Testis (tissue), 2 donors: Measurements from ENCODE around the gene HSPB9.

Experiments
- POLR2A ChIP-seq: fragments of 450-650 bp; IDR thresholded peaks from one replicate; pipeline ENCODE4 v1.6.1; 2017; ENCODE audit warnings: antibody characterized with exemption, mild to moderate bottlenecking, moderate library complexity
- TF ChIP-seq, protein P1 (sequence below), 3 experiments: fragments of 450-650 bp in 2 of 3; fragments of 200-600 bp in 1 of 3; sonication (generic) in 1 of 3; IDR thresholded peaks; one replicate each; pipeline ENCODE4 v1.5.1; 2016 to 2019; ENCODE audit warnings: antibody characterized with exemption in 3 of 3, mild to moderate bottlenecking in 2 of 3, moderate library complexity in 1 of 3

DNA sequence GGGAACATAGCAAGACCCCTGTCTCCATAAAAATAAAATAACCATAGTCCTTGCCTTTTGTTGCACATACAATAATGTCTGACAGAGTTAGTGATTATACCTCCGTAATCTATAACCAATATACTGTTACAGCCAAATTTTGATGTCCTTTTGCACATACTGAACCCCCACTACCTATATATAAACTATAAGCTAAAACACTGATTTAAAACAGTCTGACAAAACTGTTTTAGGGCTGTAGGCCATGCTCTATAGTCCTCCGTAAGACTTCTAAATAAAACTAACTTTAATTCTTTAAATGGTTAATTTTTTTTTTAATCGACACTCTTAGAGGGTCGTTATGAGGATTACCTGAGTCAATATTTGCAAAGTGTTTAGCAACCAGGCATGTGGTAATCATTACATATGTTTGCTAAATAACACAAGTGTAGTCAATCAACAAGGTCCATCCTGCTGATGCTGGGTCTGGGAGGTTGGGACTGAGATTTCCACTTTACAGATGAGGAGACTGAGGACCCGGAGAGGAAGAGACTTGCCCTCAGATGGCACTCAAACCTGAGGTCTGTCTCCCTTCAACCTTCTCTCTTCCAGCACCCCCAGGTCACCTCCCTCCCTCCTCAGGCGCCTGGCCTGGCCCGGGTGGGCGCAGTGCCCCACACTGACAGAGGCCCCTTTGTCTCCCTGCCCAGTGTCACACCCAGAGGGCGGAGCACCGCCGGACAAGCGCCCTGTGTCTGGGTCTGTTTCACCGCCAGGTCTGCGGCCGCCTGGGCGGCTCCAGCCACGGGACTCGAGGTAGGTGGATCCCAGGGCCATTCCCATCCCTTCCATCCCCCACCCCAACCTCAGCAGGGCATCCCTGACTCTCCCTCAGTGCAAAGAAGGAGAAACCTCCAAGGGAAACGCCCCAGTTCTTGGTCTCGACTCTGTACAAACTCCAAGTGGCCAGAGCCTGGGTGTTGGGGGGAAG lies 34.6 kb upstream of the HSPB9 start:
- TF ChIP-seq, protein P1, sequence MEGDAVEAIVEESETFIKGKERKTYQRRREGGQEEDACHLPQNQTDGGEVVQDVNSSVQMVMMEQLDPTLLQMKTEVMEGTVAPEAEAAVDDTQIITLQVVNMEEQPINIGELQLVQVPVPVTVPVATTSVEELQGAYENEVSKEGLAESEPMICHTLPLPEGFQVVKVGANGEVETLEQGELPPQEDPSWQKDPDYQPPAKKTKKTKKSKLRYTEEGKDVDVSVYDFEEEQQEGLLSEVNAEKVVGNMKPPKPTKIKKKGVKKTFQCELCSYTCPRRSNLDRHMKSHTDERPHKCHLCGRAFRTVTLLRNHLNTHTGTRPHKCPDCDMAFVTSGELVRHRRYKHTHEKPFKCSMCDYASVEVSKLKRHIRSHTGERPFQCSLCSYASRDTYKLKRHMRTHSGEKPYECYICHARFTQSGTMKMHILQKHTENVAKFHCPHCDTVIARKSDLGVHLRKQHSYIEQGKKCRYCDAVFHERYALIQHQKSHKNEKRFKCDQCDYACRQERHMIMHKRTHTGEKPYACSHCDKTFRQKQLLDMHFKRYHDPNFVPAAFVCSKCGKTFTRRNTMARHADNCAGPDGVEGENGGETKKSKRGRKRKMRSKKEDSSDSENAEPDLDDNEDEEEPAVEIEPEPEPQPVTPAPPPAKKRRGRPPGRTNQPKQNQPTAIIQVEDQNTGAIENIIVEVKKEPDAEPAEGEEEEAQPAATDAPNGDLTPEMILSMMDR (IDR thresholded peaks at IDR 0.05): no peak
- no peak for TF ChIP-seq POLR2A
